HFF-Myc (cell line): ENCODE data around the gene SYNDIG1.
"Not testable (repeated sequence)": the region's sequence is repeated elsewhere in the genome, so short reads cannot be mapped to it uniquely, and the experiment has no call there.

Experiments
- DNase-seq: peaks from one replicate; pipeline ENCODE4 v3.0.0-alpha.2; 2011; ENCODE audit warnings: low read depth; ENCODE audit errors: extremely low read depth
- H3K4me3 ChIP-seq: replicated peaks from 2 replicates; pipeline ENCODE4 v1.5.1; 2011; ENCODE audit warnings: low read depth, mild to moderate bottlenecking, control low read depth, low read length
- CTCF ChIP-seq: IDR thresholded peaks from 2 replicates; pipeline ENCODE4 v1.5.1; 2012; ENCODE audit warnings: mild to moderate bottlenecking, low read depth, low read length, control low read depth; ENCODE audit errors: missing control alignments

The SYNDIG1 gene

GRCh38 chr20:24620937-24621519 is 151.6 kb downstream of the SYNDIG1 start:
- DNase-seq = no peak
- no peak for TF ChIP-seq CTCF
- no peak overlapping the region for H3K4me3 ChIP-seq

GRCh38 chr20:24622856-24623255 is 153.4 kb downstream of the SYNDIG1 start:
- no peak overlapping the region for H3K4me3 ChIP-seq
- no peak for DNase-seq
- TF ChIP-seq CTCF = no peak

GRCh38 chr20:24626141-24626540 is 156.7 kb downstream of the SYNDIG1 start:
- not testable (repeated sequence) for DNase-seq, H3K4me3 ChIP-seq

GRCh38 chr20:24627291-24627690 is 157.9 kb downstream of the SYNDIG1 start:
- no peak overlapping the region for H3K4me3 ChIP-seq
- TF ChIP-seq CTCF = no peak
- no peak for DNase-seq

- DNase-seq = no peak
- TF ChIP-seq CTCF = no peak
- H3K4me3 ChIP-seq = no peak overlapping the region
Observed at GRCh38 chr20:24627926-24628325, 158.5 kb downstream of the SYNDIG1 start.

GRCh38 chr20:24628985-24629384 is 159.6 kb downstream of the SYNDIG1 start:
- no peak overlapping the region for H3K4me3 ChIP-seq
- TF ChIP-seq CTCF = no peak
- no peak for DNase-seq

- DNase-seq = no peak
- TF ChIP-seq CTCF = no peak
- H3K4me3 ChIP-seq = no peak overlapping the region
Observed at GRCh38 chr20:24629668-24630067, 160.2 kb downstream of the SYNDIG1 start.
